NCI-H1436 treated with DMSO at 0.1 percent for 48 hours (cell line): ENCODE data around the gene ZNF765.
"Not testable (repeated sequence)": the region's sequence is repeated elsewhere in the genome, so short reads cannot be mapped to it uniquely, and the experiment has no call there.

Source experiments
- DNase-seq: peaks from one replicate; lab custom pipeline; 2025; lab: John Stamatoyannopoulos, UW

Gene ZNF765

GRCh38 chr19:53422551-53422950, 27.6 kb downstream of the ZNF765 start:
- DNase-seq = no peak

- not testable (repeated sequence) for DNase-seq
Measured at GRCh38 chr19:53423074-53423473, 28.1 kb downstream of the ZNF765 start.

DNA sequence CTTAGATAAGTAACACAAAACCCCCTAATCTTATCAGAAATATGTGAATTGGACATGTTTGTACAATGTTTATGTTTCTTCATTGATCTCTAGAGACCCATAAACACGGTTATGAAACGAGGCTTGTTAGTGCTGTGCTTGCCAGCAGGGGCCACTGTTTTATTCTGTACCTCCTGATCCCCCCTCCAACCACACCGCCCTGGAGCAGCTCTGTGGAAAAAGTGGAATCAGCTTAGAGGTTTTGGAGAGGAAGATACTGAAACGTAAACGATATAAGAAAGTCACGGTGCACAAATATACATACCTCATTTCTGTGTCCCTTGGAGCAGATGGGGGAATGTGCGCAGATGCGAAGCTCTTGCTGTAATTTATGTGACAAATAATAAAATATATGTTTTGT, 28.7 kb downstream of the ZNF765 start:
- not testable (repeated sequence) for DNase-seq

GRCh38 chr19:53424968-53425597, 30.1 kb downstream of the ZNF765 start:
- no peak for DNase-seq

- DNase-seq = peak; percentile 88
Measured at GRCh38 chr19:53431399-53432087, 36.6 kb downstream of the ZNF765 start, which contains the start of gene ZNF761. ZNF761 (plus strand) TSS chr19:53431984; CDS start chr19:53447269, 15,285 bp downstream.

DNA sequence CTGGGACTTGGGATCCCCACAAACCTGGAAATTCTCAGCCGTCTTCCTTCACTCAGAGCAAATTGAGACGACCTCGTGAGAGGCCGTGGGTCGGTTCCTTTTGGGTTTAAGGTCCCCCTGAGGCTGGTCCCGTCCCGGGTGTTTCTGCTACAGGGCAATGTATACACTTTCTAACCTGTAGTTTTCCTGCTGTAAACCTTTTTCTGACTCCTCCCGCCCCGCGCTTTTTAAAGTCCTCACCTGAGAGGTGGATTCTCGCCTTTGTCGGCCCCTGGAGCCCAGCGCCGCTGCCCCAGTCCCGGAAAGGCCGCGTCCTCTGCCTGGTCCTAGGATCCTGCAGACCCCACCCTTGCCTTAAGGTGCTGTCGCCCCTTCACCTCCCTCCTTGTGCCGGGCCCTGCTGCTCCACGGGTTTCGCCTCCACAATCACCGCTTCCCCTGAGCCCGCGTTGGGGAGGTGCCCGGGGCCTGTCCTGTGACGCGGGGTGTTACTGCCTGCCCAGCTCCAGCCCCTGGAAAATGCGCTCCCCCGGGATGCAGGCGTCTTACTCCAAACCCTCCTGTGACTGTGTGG, 37.2 kb downstream of the ZNF765 start:
- no peak for DNase-seq

GRCh38 chr19:53443809-53444208, 48.9 kb downstream of the ZNF765 start:
- DNase-seq = not testable (repeated sequence)

DNA sequence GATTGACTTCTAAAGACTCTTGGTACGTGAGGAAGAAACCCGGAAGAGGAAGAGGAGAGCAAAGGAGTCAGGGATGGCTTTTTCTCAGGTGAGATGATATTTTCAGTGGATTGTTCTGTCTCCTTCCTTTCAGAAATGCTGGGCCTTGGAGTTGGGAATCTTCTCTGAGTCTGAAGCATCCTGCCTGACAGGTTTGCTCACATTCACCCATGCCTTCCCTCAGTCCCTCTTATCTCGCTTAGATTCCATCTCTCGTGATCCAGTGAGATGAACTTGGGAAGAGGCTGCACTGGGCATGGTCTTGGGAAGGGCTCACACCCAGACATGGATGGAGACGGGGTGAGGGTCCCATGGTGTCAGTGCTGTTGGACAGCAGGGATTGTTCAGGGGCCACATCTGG, 52.2 kb downstream of the ZNF765 start:
- DNase-seq = not testable (repeated sequence)

GRCh38 chr19:53455828-53456227, 60.9 kb downstream of the ZNF765 start:
- no peak for DNase-seq

- not testable (repeated sequence) for DNase-seq
Measured at GRCh38 chr19:53460131-53460721, 65.3 kb downstream of the ZNF765 start.

- no peak for DNase-seq
Measured at GRCh38 chr19:53461866-53462265, 66.9 kb downstream of the ZNF765 start.

- no peak for DNase-seq
Measured at GRCh38 chr19:53462861-53463260, 67.9 kb downstream of the ZNF765 start.

DNA sequence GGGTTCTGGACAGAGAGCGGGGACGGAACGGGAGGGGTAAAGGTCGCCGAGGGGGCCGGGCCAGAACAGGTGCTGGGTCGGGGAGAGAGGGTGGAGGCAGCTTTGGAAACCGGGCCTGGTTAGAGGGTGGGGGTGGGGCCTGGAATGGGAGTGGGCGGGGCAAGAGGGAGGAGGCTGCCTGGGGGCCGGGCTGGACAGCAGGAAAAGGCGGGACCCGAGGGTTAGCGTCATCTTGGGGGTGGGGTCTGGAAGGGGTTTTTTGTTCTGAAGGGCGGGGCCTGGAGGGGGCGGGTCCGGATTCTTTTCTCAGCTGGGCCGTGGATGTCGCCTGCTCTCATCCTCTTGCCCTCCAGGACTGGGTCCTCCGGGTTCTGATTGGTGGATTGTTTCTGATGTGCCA, 68.3 kb downstream of the ZNF765 start:
- no peak for DNase-seq

DNA sequence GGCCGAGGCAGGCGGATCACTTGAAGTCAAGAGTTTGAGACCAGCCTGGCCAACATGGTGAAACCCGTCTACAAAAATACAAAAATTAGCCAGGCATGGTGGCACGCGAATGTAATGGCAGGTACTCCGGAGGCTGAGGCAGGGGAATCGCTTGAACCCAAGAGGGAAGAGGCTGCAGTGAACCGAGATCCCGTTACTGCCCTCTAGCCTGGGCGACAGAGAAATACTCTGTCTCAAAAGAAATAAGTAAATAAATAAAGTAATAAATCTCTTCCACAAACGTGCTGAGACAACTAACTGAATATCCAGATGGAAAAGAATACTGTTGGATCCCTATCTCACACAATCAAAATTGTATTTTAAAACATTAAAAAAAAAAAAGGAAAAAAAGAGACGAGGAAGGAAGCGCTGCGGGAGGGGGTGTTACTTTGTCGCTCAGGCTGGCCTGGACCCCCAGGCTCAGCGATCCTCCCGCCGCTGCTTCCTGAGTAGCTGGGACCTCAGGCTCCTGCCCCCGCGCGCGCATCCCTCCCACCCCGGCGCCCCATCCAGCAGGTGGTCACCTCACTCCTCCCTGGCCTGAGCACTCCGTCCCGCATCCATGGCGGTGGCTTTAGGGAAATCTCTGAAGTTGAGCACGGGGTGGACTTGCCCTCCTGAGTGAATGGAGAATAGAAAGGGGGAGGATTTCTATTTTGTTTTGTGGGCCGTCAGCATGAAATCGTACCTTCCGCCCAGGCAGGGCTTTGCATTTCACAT, 72.0 kb downstream of the ZNF765 start:
- DNase-seq = no peak

DNA sequence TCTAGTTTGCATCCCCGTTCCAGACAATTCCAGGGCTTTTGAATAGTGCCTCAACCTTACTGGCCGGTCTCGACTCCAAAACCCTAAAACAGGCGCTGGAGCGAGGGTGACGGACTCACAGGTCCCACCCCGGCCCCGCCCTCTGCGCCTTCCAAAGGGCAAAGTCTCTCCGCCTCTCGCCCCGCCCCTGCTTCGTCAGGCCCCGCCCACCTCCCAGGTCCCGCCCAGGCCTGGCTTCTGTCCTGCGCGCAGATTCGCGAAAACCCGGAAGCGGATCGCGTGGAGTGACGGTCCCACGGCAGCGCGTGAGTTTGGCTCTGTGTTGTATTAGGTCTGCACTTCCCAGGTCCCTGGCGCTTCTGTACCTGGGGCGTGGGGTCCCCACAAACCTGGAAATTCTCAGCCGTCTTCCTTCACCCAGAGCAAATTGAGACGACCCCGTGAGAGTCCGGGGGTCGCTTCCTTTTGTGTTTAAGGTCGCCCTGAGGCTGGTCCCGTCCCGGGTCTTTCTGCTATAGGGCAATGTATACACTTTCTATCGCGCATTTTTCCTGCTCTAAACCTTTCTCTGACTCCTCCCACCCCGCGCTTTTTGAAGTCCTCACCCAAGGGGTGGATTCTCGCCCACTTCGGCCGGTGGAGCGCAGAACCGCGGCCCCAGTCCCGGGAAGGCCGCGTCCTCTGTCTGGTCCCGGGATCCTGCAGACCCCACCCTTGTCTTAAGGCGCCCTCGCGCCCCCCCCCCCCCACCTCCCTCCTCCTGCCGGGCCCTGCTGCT, 72.7 kb downstream of the ZNF765 start, which contains the start of gene ZNF813:
ZNF813 (plus strand) TSS at position 249 of the 778 bp plus-strand sequence. CDS start 16,090 bp downstream, outside the sequence.
- DNase-seq = peak; percentile 65

- DNase-seq = not testable (repeated sequence)
Measured at GRCh38 chr19:53468628-53469027, 73.7 kb downstream of the ZNF765 start.

DNA sequence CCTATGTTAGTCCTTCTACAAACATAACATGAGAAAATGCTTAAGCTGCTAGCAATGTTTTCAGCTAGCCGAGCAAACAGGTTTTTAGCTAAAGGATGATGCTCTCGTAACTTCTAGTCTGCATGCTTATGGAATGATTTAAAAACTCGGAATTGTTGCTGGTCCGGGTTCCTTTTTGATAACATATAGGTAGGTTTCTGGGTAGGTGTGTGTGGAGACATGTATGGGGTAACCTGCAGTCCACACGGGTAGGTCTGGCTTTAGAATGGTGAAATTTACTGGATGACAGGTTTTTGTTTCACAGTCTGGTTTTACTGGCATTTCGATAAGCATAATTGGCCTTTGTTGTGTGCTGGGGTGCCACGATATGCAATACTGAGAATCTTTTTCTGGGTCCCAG, 77.0 kb downstream of the ZNF765 start:
- no peak for DNase-seq

DNA sequence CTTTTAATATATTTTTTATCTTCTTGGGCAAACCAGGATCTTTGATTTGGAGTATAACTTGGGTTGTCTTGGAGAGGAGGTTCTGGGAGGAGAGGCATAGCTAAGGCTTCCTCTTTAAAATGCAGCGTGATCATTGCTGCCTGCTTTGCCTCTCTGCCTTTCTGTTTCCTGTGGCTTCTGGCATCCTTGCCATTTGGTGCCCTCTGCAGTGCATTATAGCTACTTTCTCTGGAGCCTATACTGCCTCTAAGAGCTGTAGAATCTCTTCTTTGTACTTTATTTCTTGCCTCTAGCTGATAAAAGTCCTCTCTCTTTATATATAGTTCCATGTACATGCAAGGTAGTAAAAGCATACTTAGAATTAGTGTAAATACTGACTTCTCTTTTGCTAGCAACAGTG, 79.9 kb downstream of the ZNF765 start:
- DNase-seq = not testable (repeated sequence)

- DNase-seq = not testable (repeated sequence)
Measured at GRCh38 chr19:53475470-53475869, 80.5 kb downstream of the ZNF765 start.
